DND-41 (cell line): ENCODE measurements around the gene NRG3.

Source experiments
- ATAC-seq: fragments of 200-7000 bp; cut with Tn5 transposase; 3 replicates; pipeline ENCODE4 v1.9.1; 2021; ENCODE audit warnings: low read depth; ENCODE audit not compliant: insufficient read depth
- DNase-seq: peaks from one replicate; pipeline ENCODE4 v3.0.0-alpha.2; 2020
- H2AFZ ChIP-seq: 2 replicates; pipeline ENCODE4 v1.6.0; 2012; ENCODE audit warnings: low read depth, low read length
- H3K27ac ChIP-seq: 2 replicates; pipeline ENCODE4 v1.5.1; 2012; ENCODE audit warnings: low read length, inconsistent platforms
- H3K27me3 ChIP-seq: fragments of 200-600 bp; sonication (generic); 2 replicates; pipeline ENCODE4 v1.6.0; 2012; ENCODE audit warnings: low read length, mild to moderate bottlenecking, inconsistent platforms; ENCODE audit not compliant: insufficient read depth, poor library complexity
- H3K36me3 ChIP-seq: 2 replicates; pipeline ENCODE4 v1.5.1; 2012; ENCODE audit warnings: low read length, inconsistent platforms; ENCODE audit not compliant: insufficient read depth
- H3K4me1 ChIP-seq: 2 replicates; pipeline ENCODE4 v1.5.1; 2012; ENCODE audit warnings: mild to moderate bottlenecking, low read length; ENCODE audit not compliant: insufficient read depth
- H3K4me2 ChIP-seq: 2 replicates; pipeline ENCODE4 v1.6.0; 2012; ENCODE audit warnings: mild to moderate bottlenecking, moderate library complexity, low read length, inconsistent platforms; ENCODE audit not compliant: insufficient read depth
- H3K4me3 ChIP-seq, 2 experiments: fragments of 200-600 bp in 1 of 2; shearing (Covaris generic) in 1 of 2; 2 replicates each; pipeline ENCODE4 v1.5.1; 2012 to 2016; ENCODE audit warnings: inconsistent platforms in 2 of 2, low read length in 2 of 2, mild to moderate bottlenecking in 2 of 2, low read depth in 1 of 2, moderate library complexity in 1 of 2
- H3K79me2 ChIP-seq: 2 replicates; pipeline ENCODE4 v1.6.0; 2012; ENCODE audit warnings: low read length, inconsistent platforms; ENCODE audit not compliant: insufficient read depth
- H3K9ac ChIP-seq: 2 replicates; pipeline ENCODE4 v1.6.0; 2012; ENCODE audit warnings: low read depth, mild to moderate bottlenecking, inconsistent platforms, low read length, moderate library complexity
- H3K9me3 ChIP-seq: 2 replicates; pipeline ENCODE4 v1.5.1; 2012; ENCODE audit warnings: low read length, moderate library complexity, mild to moderate bottlenecking, inconsistent platforms; ENCODE audit not compliant: insufficient read depth, severe bottlenecking
- H4K20me1 ChIP-seq: 2 replicates; pipeline ENCODE4 v1.6.0; 2012; ENCODE audit warnings: low read length; ENCODE audit not compliant: insufficient read depth
- CTCF ChIP-seq: IDR thresholded peaks from 2 replicates; pipeline ENCODE4 v1.5.1; 2012; ENCODE audit warnings: borderline replicate concordance, low read length, moderate library complexity, mild to moderate bottlenecking; ENCODE audit not compliant: poor library complexity, severe bottlenecking; ENCODE audit errors: extremely low read depth
- EZH2 ChIP-seq: IDR thresholded peaks from 3 replicates; pipeline ENCODE4 v1.6.1; 2012; ENCODE audit warnings: borderline replicate concordance, low read depth, mild to moderate bottlenecking, moderate library complexity, low read length, inconsistent platforms; ENCODE audit not compliant: severe bottlenecking

Gene NRG3

GRCh38 chr10:82288461-82288881 is 413.5 kb downstream of the NRG3 start:
- no peak overlapping the region for H3K4me3 ChIP-seq
- no peaks in the 10 kb centered on the region for H3K4me1 ChIP-seq
- no peak overlapping the region for H3K9ac ChIP-seq
- no peak for ATAC-seq
- no peaks in the 10 kb centered on the region for H3K9me3 ChIP-seq
- no peak for TF ChIP-seq EZH2
- TF ChIP-seq CTCF: no peak
- no peaks in the 10 kb centered on the region for H3K27me3 ChIP-seq
- DNase-seq: no peak
- no peak overlapping the region for H3K4me2 ChIP-seq
- H4K20me1 ChIP-seq: no peaks in the 10 kb centered on the region
- H3K36me3 ChIP-seq: no peaks in the 10 kb centered on the region
- no peaks in the 10 kb centered on the region for H3K79me2 ChIP-seq
- no peak overlapping the region for H2AFZ ChIP-seq
- H3K27ac ChIP-seq: no peak overlapping the region

- Histone ChIP-seq H3K9me3 (no peaks in the 10 kb centered on the region), H3K4me2 (no peak overlapping the region), H3K4me1 (no peaks in the 10 kb centered on the region), H3K9ac (no peak overlapping the region), H3K4me3 (no peak overlapping the region), H2AFZ (no peak overlapping the region), H4K20me1 (no peaks in the 10 kb centered on the region), H3K27me3 (no peaks in the 10 kb centered on the region), H3K36me3 (no peaks in the 10 kb centered on the region), H3K79me2 (no peaks in the 10 kb centered on the region), H3K27ac (no peak overlapping the region)
- TF ChIP-seq EZH2 (no peak), CTCF (no peak)
- no peak for ATAC-seq
- no peak for DNase-seq
Measured at GRCh38 chr10:82289945-82290344, 415.0 kb downstream of the NRG3 start.

GRCh38 chr10:82294874-82295378 is 419.9 kb downstream of the NRG3 start:
- DNase-seq (no peak), ATAC-seq (no peak)
- no peaks in the 10 kb centered on the region for H3K36me3 ChIP-seq
- H3K4me2 ChIP-seq: no peak overlapping the region
- H3K79me2 ChIP-seq: no peaks in the 10 kb centered on the region
- TF ChIP-seq CTCF (no peak), EZH2 (no peak)
- no peak overlapping the region for H3K4me3 ChIP-seq
- H3K9me3 ChIP-seq: no peaks in the 10 kb centered on the region
- H2AFZ ChIP-seq: no peak overlapping the region
- H4K20me1 ChIP-seq: no peaks in the 10 kb centered on the region
- no peak overlapping the region for H3K9ac ChIP-seq
- no peaks in the 10 kb centered on the region for H3K27me3 ChIP-seq
- H3K27ac ChIP-seq: no peak overlapping the region
- no peaks in the 10 kb centered on the region for H3K4me1 ChIP-seq

GRCh38 chr10:82308641-82309040 is 433.6 kb downstream of the NRG3 start:
- H3K79me2 ChIP-seq: no peaks in the 10 kb centered on the region
- no peaks in the 10 kb centered on the region for H3K27me3 ChIP-seq
- H3K27ac ChIP-seq: no peak overlapping the region
- ATAC-seq (peak; percentile 90), DNase-seq (peak; percentile 35)
- no peak overlapping the region for H3K4me2 ChIP-seq
- H3K36me3 ChIP-seq: no peaks in the 10 kb centered on the region
- H3K4me3 ChIP-seq: no peak overlapping the region
- H4K20me1 ChIP-seq: no peaks in the 10 kb centered on the region
- H3K9ac ChIP-seq: no peak overlapping the region
- H3K9me3 ChIP-seq: no peaks in the 10 kb centered on the region
- no peak for TF ChIP-seq CTCF
- TF ChIP-seq EZH2: no peak
- H2AFZ ChIP-seq: no peak overlapping the region
- H3K4me1 ChIP-seq: no peaks in the 10 kb centered on the region
